Measurements from ENCODE around the gene LRBA.

Gene LRBA

GRCh38 chr4:150600812-150601445 lies 414.2 kb downstream of the LRBA start:
- TF ChIP-seq, protein P1, sequence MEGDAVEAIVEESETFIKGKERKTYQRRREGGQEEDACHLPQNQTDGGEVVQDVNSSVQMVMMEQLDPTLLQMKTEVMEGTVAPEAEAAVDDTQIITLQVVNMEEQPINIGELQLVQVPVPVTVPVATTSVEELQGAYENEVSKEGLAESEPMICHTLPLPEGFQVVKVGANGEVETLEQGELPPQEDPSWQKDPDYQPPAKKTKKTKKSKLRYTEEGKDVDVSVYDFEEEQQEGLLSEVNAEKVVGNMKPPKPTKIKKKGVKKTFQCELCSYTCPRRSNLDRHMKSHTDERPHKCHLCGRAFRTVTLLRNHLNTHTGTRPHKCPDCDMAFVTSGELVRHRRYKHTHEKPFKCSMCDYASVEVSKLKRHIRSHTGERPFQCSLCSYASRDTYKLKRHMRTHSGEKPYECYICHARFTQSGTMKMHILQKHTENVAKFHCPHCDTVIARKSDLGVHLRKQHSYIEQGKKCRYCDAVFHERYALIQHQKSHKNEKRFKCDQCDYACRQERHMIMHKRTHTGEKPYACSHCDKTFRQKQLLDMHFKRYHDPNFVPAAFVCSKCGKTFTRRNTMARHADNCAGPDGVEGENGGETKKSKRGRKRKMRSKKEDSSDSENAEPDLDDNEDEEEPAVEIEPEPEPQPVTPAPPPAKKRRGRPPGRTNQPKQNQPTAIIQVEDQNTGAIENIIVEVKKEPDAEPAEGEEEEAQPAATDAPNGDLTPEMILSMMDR (IDR thresholded peaks at IDR 0.05; ENCODE audit: low read depth, low read length, poor library complexity, severe bottlenecking): no peak
- TF ChIP-seq EZH2phosphoT487 (IDR thresholded peaks at IDR 0.05; ENCODE audit: borderline replicate concordance, low read length): no peak
- peaks cover 10% of the 10 kb centered on the region for H3K36me3 ChIP-seq (ENCODE audit: control insufficient read depth, low read length)
- H3F3A ChIP-seq (ENCODE audit: control insufficient read depth, insufficient read depth): no peaks in the 10 kb centered on the region
- H3K9me2 ChIP-seq (replicated peaks; ENCODE audit: control insufficient read depth, low read length): no peaks in the 10 kb centered on the region
- H3K27me3 ChIP-seq (ENCODE audit: control insufficient read depth, low read length): no peaks in the 10 kb centered on the region
- H4K20me1 ChIP-seq (ENCODE audit: control insufficient read depth, insufficient read depth, low read depth, low read length): no peaks in the 10 kb centered on the region
- H3K4me3 ChIP-seq (ENCODE audit: low read length): no peak overlapping the region
- H3K27ac ChIP-seq (ENCODE audit: low read depth, low read length): no peak overlapping the region
- no peaks in the 10 kb centered on the region for H3K4me1 ChIP-seq (ENCODE audit: control insufficient read depth, low read length)
- no peak overlapping the region for H3K4me2 ChIP-seq (ENCODE audit: low read length)
- no peaks in the 10 kb centered on the region for H3K9me3 ChIP-seq (ENCODE audit: control insufficient read depth, insufficient read depth, low read length)
- no peaks in the 10 kb centered on the region for H3K79me2 ChIP-seq (ENCODE audit: control insufficient read depth, low read length)

GRCh38 chr4:150599547-150599946 lies 415.5 kb downstream of the LRBA start:
- H4K20me1 ChIP-seq (ENCODE audit: control insufficient read depth, insufficient read depth, low read depth, low read length): no peaks in the 10 kb centered on the region
- H3F3A ChIP-seq (ENCODE audit: control insufficient read depth, insufficient read depth): no peaks in the 10 kb centered on the region
- no peaks in the 10 kb centered on the region for H3K4me1 ChIP-seq (ENCODE audit: control insufficient read depth, low read length)
- H3K27ac ChIP-seq (ENCODE audit: low read depth, low read length): no peak overlapping the region
- no peak for TF ChIP-seq EZH2phosphoT487 (IDR thresholded peaks at IDR 0.05; ENCODE audit: borderline replicate concordance, low read length)
- TF ChIP-seq, protein P1 (IDR thresholded peaks at IDR 0.05; ENCODE audit: low read depth, low read length, poor library complexity, severe bottlenecking): no peak
- H3K27me3 ChIP-seq (ENCODE audit: control insufficient read depth, low read length): no peaks in the 10 kb centered on the region
- H3K4me3 ChIP-seq (ENCODE audit: low read length): no peak overlapping the region
- H3K36me3 ChIP-seq (ENCODE audit: control insufficient read depth, low read length): peaks cover 10% of the 10 kb centered on the region
- H3K9me3 ChIP-seq (ENCODE audit: control insufficient read depth, insufficient read depth, low read length): no peaks in the 10 kb centered on the region
- H3K4me2 ChIP-seq (ENCODE audit: low read length): no peak overlapping the region
- H3K79me2 ChIP-seq (ENCODE audit: control insufficient read depth, low read length): no peaks in the 10 kb centered on the region
- no peaks in the 10 kb centered on the region for H3K9me2 ChIP-seq (replicated peaks; ENCODE audit: control insufficient read depth, low read length)

- Histone ChIP-seq H3F3A (ENCODE audit: control insufficient read depth, insufficient read depth) (no peaks in the 10 kb centered on the region), H3K9me3 (ENCODE audit: control insufficient read depth, insufficient read depth, low read length) (no peaks in the 10 kb centered on the region), H3K36me3 (ENCODE audit: control insufficient read depth, low read length) (peaks cover 10% of the 10 kb centered on the region), H3K9me2 (replicated peaks; ENCODE audit: control insufficient read depth, low read length) (no peaks in the 10 kb centered on the region), H3K4me3 (ENCODE audit: low read length) (no peak overlapping the region), H3K4me2 (ENCODE audit: low read length) (no peak overlapping the region), H3K79me2 (ENCODE audit: control insufficient read depth, low read length) (no peaks in the 10 kb centered on the region), H4K20me1 (ENCODE audit: control insufficient read depth, insufficient read depth, low read depth, low read length) (no peaks in the 10 kb centered on the region), H3K27me3 (ENCODE audit: control insufficient read depth, low read length) (no peaks in the 10 kb centered on the region), H3K4me1 (ENCODE audit: control insufficient read depth, low read length) (no peaks in the 10 kb centered on the region), H3K27ac (ENCODE audit: low read depth, low read length) (no peak overlapping the region)
- TF ChIP-seq EZH2phosphoT487 (IDR thresholded peaks at IDR 0.05; ENCODE audit: borderline replicate concordance, low read length): no peak
- TF ChIP-seq, protein P1 (IDR thresholded peaks at IDR 0.05; ENCODE audit: low read depth, low read length, poor library complexity, severe bottlenecking): no peak
Measured at GRCh38 chr4:150598909-150599308, 416.2 kb downstream of the LRBA start.
